ENCODE measurements around the gene SMARCD1.

GRCh38 chr12:50055831-50056638 lies 29.1 kb upstream of the SMARCD1 start:
- peak; percentile 72 to 90 (median 83) for TF ChIP-seq CTCF (IDR thresholded peaks at IDR 0.05)
- TF ChIP-seq POLR2A (IDR thresholded peaks at IDR 0.05) = no peak
